ENCODE measurements around the gene TMEM181. TPM values are rescaled to one million over a fixed set of nuclear protein-coding genes. Genes with fewer than 3 reads are reported as not detected.

Gene TMEM181
- total RNA-seq, 1 experiment from 2014 or later: 38.0 TPM

DNA sequence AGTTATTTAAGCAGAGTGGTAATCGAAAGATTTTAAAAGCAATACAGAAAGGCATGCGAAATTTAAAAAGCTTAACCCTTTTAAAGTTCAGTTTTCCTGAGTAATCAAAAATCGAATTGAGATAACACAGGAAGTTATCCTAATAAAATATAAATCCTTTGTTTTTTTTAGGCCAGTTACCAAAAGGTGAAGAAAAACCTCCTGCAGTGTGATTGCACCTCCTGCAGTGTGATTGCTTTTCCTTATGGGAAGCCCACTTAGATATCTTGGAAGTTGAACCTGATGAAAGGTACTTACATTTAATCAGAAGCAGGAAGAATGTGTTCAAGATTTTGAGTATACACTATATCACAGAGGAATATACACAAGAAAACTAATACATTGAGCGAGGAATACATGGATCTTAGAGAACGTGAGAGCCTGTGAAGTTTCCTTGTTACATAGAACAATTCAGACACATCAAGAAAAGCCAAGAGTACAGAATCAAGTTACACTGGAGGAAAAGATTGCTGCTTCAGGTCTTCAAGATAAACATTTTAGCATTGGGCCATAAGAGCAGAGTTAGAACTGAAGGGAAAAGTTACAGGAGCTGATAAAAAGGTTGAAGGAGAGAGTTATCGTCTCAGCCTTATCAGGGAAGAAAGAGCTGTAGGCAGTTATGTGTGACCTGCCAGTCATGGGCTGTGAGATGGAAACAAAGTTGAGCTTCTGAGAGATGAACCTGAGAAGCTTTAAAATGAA lies 7.7 kb upstream of the TMEM181 start:
- DNase-seq (ENCODE audit: low read depth, low spot score) (no peak), ATAC-seq (no peak)
- no TSS peak for BruUV-seq (replicated peaks)
- ChIA-PET POLR2A (interaction anchor here (0.6 kb wide), 1 partner anchor 99 kb away, joined by 3 read pairs; no protein-coding TSS in a partner anchor), CTCF (no interaction called here)
- no peaks in the 10 kb centered on the region for H3K27me3 ChIP-seq (ENCODE audit: control insufficient read depth, insufficient read depth, low read length)
- intact Hi-C loops (cut with micrococcal nuclease; ENCODE audit: unreplicated experiment): no loop called here
- H3K36me3 ChIP-seq (ENCODE audit: control insufficient read depth, insufficient read depth, low read length): no peaks in the 10 kb centered on the region
- TF ChIP-seq, protein P1, sequence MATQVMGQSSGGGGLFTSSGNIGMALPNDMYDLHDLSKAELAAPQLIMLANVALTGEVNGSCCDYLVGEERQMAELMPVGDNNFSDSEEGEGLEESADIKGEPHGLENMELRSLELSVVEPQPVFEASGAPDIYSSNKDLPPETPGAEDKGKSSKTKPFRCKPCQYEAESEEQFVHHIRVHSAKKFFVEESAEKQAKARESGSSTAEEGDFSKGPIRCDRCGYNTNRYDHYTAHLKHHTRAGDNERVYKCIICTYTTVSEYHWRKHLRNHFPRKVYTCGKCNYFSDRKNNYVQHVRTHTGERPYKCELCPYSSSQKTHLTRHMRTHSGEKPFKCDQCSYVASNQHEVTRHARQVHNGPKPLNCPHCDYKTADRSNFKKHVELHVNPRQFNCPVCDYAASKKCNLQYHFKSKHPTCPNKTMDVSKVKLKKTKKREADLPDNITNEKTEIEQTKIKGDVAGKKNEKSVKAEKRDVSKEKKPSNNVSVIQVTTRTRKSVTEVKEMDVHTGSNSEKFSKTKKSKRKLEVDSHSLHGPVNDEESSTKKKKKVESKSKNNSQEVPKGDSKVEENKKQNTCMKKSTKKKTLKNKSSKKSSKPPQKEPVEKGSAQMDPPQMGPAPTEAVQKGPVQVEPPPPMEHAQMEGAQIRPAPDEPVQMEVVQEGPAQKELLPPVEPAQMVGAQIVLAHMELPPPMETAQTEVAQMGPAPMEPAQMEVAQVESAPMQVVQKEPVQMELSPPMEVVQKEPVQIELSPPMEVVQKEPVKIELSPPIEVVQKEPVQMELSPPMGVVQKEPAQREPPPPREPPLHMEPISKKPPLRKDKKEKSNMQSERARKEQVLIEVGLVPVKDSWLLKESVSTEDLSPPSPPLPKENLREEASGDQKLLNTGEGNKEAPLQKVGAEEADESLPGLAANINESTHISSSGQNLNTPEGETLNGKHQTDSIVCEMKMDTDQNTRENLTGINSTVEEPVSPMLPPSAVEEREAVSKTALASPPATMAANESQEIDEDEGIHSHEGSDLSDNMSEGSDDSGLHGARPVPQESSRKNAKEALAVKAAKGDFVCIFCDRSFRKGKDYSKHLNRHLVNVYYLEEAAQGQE (IDR thresholded peaks at IDR 0.05; ENCODE audit: insufficient read depth in 1 of 2, low read depth in 2 of 2, low read length in 1 of 2): no peak
- TF ChIP-seq SIN3A (IDR thresholded peaks at IDR 0.05; ENCODE audit: borderline replicate concordance, insufficient read depth, low read depth, low read length): no peak
- TF ChIP-seq, protein P2, sequence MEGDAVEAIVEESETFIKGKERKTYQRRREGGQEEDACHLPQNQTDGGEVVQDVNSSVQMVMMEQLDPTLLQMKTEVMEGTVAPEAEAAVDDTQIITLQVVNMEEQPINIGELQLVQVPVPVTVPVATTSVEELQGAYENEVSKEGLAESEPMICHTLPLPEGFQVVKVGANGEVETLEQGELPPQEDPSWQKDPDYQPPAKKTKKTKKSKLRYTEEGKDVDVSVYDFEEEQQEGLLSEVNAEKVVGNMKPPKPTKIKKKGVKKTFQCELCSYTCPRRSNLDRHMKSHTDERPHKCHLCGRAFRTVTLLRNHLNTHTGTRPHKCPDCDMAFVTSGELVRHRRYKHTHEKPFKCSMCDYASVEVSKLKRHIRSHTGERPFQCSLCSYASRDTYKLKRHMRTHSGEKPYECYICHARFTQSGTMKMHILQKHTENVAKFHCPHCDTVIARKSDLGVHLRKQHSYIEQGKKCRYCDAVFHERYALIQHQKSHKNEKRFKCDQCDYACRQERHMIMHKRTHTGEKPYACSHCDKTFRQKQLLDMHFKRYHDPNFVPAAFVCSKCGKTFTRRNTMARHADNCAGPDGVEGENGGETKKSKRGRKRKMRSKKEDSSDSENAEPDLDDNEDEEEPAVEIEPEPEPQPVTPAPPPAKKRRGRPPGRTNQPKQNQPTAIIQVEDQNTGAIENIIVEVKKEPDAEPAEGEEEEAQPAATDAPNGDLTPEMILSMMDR (IDR thresholded peaks at IDR 0.05): no peak
- no peak for TF ChIP-seq POLR2AphosphoS5 (IDR thresholded peaks at IDR 0.05; ENCODE audit: low read depth, low read length)
- TF ChIP-seq TCF7L2 (IDR thresholded peaks at IDR 0.05; ENCODE audit: low read depth, low read length): no peak
- H3K9me3 ChIP-seq (ENCODE audit: control insufficient read depth, insufficient read depth, low read depth, low read length): no peaks in the 10 kb centered on the region
- H3K4me1 ChIP-seq (ENCODE audit: control insufficient read depth, insufficient read depth, low read length): peaks cover 3% of the 10 kb centered on the region; the same call in 1 of the 2 replicates
- H3K27ac ChIP-seq (ENCODE audit: low read length): no peak overlapping the region
- H3K4me3 ChIP-seq (ENCODE audit: low read depth in 2 of 2, low read length in 2 of 2): no peak overlapping the region
- in situ Hi-C loops (cut with HindIII; ENCODE audit: low pct_unique_long_range_greater_than_20kb, low sequenced_read_pairs): no loop called here

DNA sequence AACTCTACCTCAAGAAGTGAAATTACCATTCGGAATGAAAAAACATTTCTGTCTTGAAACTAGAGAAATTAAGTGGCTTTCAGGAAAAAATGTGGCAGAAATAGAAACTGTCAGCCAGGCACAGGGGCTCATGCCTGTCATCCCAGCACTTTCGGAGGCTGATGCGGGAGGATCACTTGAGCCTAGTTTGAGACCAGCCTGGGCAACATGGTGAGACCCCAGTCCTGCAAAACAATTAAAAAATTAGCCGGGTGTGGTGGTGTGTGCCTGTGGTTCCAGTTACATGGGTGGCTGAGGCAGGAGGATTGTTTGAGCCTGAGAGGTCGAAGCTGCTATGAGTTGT lies 7.1 kb upstream of the TMEM181 start:
- POLR2A ChIA-PET: no interaction called here
- BruUV-seq (replicated peaks): no TSS peak
- ATAC-seq (no peak), DNase-seq (ENCODE audit: low read depth, low spot score) (no peak)
- in situ Hi-C loops (cut with HindIII; ENCODE audit: low pct_unique_long_range_greater_than_20kb, low sequenced_read_pairs) (no loop called here), intact Hi-C loops (cut with micrococcal nuclease; ENCODE audit: unreplicated experiment) (no loop called here)
- peaks cover 3% of the 10 kb centered on the region; the same call in 1 of the 2 replicates for H3K4me1 ChIP-seq (ENCODE audit: control insufficient read depth, insufficient read depth, low read length)
- no peak overlapping the region for H3K4me3 ChIP-seq (ENCODE audit: low read depth in 2 of 2, low read length in 2 of 2)
- H3K27me3 ChIP-seq (ENCODE audit: control insufficient read depth, insufficient read depth, low read length): no peaks in the 10 kb centered on the region
- CTCF ChIA-PET: interaction anchor here (0.5 kb wide), 1 partner anchor 18 kb away, joined by 5 read pairs; no protein-coding TSS in a partner anchor
- no peak overlapping the region for H3K27ac ChIP-seq (ENCODE audit: low read length)
- no peaks in the 10 kb centered on the region for H3K9me3 ChIP-seq (ENCODE audit: control insufficient read depth, insufficient read depth, low read depth, low read length)
- TF ChIP-seq, protein P2 (IDR thresholded peaks at IDR 0.05): no peak
- TF ChIP-seq POLR2AphosphoS5 (IDR thresholded peaks at IDR 0.05; ENCODE audit: low read depth, low read length) (no peak), SIN3A (IDR thresholded peaks at IDR 0.05; ENCODE audit: borderline replicate concordance, insufficient read depth, low read depth, low read length) (no peak), TCF7L2 (IDR thresholded peaks at IDR 0.05; ENCODE audit: low read depth, low read length) (no peak)
- TF ChIP-seq, protein P1 (IDR thresholded peaks at IDR 0.05; ENCODE audit: insufficient read depth in 1 of 2, low read depth in 2 of 2, low read length in 1 of 2): no peak
- no peaks in the 10 kb centered on the region for H3K36me3 ChIP-seq (ENCODE audit: control insufficient read depth, insufficient read depth, low read length)

Data from Panc1 (cell line).